DMS153 treated with DMSO at 0.1 percent for 48 hours (cell line): ENCODE data around the gene ATP2A3.

Experiments used
- DNase-seq: peaks from one replicate; lab custom pipeline; 2025; ENCODE audit not compliant: unreplicated experiment; lab: John Stamatoyannopoulos, UW

The ATP2A3 gene

GRCh38 chr17:3914312-3914670 lies 49.9 kb downstream of the ATP2A3 start:
- no peak for DNase-seq

- peak; percentile 19 for DNase-seq
These were observed 50.5 kb downstream of the ATP2A3 start for GRCh38 chr17:3913531-3914311.

- DNase-seq: no peak
These were observed 51.4 kb downstream of the ATP2A3 start for GRCh38 chr17:3912827-3913226.

GRCh38 chr17:3911271-3912053 lies 52.8 kb downstream of the ATP2A3 start:
- no peak for DNase-seq

GRCh38 chr17:3910420-3911270 lies 53.6 kb downstream of the ATP2A3 start:
- DNase-seq: no peak

- DNase-seq: no peak
These were observed 55.0 kb downstream of the ATP2A3 start for GRCh38 chr17:3909257-3909656.

- no peak for DNase-seq
These were observed 56.6 kb downstream of the ATP2A3 start for GRCh38 chr17:3907483-3908216.

- no peak for DNase-seq
These were observed 57.4 kb downstream of the ATP2A3 start for GRCh38 chr17:3906881-3907280.

- DNase-seq: no peak
These were observed 59.2 kb downstream of the ATP2A3 start for GRCh38 chr17:3905017-3905520.

GRCh38 chr17:3904501-3904900 lies 59.7 kb downstream of the ATP2A3 start:
- no peak for DNase-seq

- DNase-seq: no peak
These were observed 60.4 kb downstream of the ATP2A3 start for GRCh38 chr17:3903881-3904290.

GRCh38 chr17:3903051-3903825 lies 61.0 kb downstream of the ATP2A3 start:
- DNase-seq: no peak

GRCh38 chr17:3900646-3901045 lies 63.6 kb downstream of the ATP2A3 start:
- no peak for DNase-seq

GRCh38 chr17:3897731-3898130 lies 66.5 kb downstream of the ATP2A3 start:
- no peak for DNase-seq

- DNase-seq: no peak
These were observed 67.3 kb downstream of the ATP2A3 start for GRCh38 chr17:3896968-3897235.

GRCh38 chr17:3896108-3896967 lies 67.9 kb downstream of the ATP2A3 start:
- no peak for DNase-seq

- no peak for DNase-seq
These were observed 68.9 kb downstream of the ATP2A3 start for GRCh38 chr17:3895354-3895753.

GRCh38 chr17:3894911-3895343 lies 69.3 kb downstream of the ATP2A3 start:
- DNase-seq: no peak

GRCh38 chr17:3894188-3894587 lies 70.0 kb downstream of the ATP2A3 start:
- DNase-seq: no peak
